ENCODE data around the gene VAT1. TPM values are rescaled to one million over a fixed set of nuclear protein-coding genes. Genes with fewer than 3 reads are reported as not detected.

Gene VAT1
- total and polyA plus RNA-seq, 9 of the 15 experiments (the other 6 are each of a cell fraction or from before 2014, with no cell fraction given): 29.4 to 153 (median 66.7) TPM

- TF ChIP-seq HES1 (IDR thresholded peaks at IDR 0.05; ENCODE audit: low read depth) (no peak), BDP1 (IDR thresholded peaks at IDR 0.05; ENCODE audit: insufficient read depth, insufficient read length) (no peak), NR3C1 (CRISPR knock-in tag; IDR thresholded peaks at IDR 0.05) (no peak), ZNF830 (CRISPR knock-in tag; IDR thresholded peaks at IDR 0.05) (no peak), ZNF609 (CRISPR knock-in tag; IDR thresholded peaks at IDR 0.05; ENCODE audit: borderline replicate concordance) (no peak), KLF13 (tag; IDR thresholded peaks at IDR 0.05; ENCODE audit: borderline replicate concordance, low read depth) (no peak), TAF9B (IDR thresholded peaks at IDR 0.05; ENCODE audit: partially characterized antibody) (no peak), GATAD2B (IDR thresholded peaks at IDR 0.05; ENCODE audit: borderline replicate concordance) (no peak; the same call in 1 of the 2 replicates), MGA (IDR thresholded peaks at IDR 0.05) (peak; percentile 79)
These were observed 41.3 kb downstream of the VAT1 start (continued) for GRCh38 chr17:42980766-42981397.

Data from K562 (cell line).